Mammary epithelial cell (primary cell): ENCODE results near the gene MTHFD2L.

Experiments used
- CTCF ChIP-seq, 2 donors: IDR thresholded peaks in 1 of 2; conservative IDR thresholded peaks in 1 of 2; 2 replicates each; pipeline ENCODE4 v1.5.1; 2011 to 2012; ENCODE audit warnings: inconsistent platforms in 2 of 2, low read length in 2 of 2, mild to moderate bottlenecking in 2 of 2, control low read depth in 1 of 2, low read depth in 1 of 2; ENCODE audit not compliant: insufficient read depth in 1 of 2; ENCODE audit errors: extremely low read depth in 1 of 2
- EZH2 ChIP-seq: IDR thresholded peaks from 2 replicates; pipeline ENCODE4 v1.6.1; 2012; ENCODE audit warnings: low read length, inconsistent platforms, borderline replicate concordance

DNA sequence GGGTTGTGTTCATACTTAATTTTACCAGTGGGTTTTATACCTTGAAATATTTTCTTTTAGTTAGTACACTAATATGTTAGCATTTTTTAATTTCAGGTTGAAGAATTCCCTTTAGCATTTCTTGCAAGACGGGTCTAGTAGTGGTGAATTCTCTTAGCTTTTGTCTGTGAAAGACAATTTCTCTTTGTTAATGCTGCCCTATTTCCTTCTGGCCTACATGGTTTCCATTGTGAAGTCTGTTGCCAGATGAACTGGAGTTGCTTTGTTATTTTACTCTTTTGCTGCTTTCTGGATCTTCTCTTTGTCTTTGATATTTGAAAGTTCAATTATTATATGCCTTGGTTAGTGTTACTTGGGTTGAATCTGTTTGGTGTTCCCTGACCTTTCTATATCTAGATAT lies 25.0 kb upstream of the MTHFD2L start:
- no peak for TF ChIP-seq CTCF (conservative IDR thresholded peaks at IDR 0.05 in 1 of 2, IDR thresholded peaks at IDR 0.05 in 1 of 2; ENCODE audit: extremely low read depth in 1 of 2, insufficient read depth in 1 of 2, low read depth in 1 of 2, low read length in 2 of 2)
- TF ChIP-seq EZH2 = no peak
